Raji (cell line): ENCODE data around the gene ZNF467.

Experiments
- POLR2A ChIP-seq: IDR thresholded peaks from 2 replicates; pipeline ENCODE4 v1.6.1; 2011; ENCODE audit warnings: low read depth, low read length, control low read depth; ENCODE audit not compliant: insufficient read depth

ZNF467 gene

DNA sequence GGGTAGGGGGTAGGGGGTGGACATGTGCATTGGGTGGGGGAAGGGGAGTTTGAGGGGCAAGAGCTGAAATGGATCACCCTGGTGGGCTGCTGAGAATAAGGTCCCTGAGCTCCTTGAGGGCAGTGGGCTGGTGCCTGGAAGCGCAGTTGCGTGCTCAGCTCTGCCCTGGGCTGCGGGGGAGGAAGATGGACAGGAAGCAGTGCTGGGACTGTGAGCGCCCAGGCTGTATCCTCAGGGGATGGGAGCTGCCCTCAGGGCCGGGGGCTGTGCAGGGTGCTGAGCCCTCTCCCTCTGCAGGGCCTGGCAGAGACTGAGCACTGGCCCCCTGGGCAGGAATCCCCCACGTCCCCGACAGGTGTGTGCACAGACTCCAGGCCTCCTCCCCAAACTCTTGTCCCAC lies 24.4 kb upstream of the ZNF467 start:
- no peak for TF ChIP-seq POLR2A

DNA sequence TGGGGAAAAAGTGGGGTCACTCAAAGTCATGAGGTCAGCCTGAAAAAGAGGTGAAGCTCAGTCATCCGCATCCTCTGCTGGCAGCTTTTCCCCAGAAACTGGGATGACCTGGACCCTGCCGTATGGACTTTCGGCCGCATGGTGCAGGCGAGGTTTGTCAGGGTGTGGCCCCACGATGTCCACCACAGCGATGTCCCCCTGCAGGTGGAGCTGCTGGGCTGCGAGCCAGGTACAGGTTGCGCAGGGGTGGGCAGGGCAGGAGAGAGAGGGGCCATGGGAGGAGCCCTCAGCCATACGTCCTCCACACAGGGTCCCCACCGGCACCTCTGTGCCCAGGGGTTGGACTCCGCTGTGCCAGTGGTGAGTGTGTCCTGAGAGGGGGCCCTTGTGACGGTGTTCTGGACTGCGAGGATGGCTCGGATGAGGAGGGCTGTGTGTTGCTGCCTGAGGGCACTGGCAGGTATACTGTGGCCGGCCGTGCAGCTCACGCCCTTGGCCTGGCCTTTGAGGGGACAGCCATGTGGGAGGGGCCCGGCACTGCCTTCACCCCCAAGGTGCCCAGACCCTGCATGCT lies 23.0 kb upstream of the ZNF467 start:
- TF ChIP-seq POLR2A, result no peak

DNA sequence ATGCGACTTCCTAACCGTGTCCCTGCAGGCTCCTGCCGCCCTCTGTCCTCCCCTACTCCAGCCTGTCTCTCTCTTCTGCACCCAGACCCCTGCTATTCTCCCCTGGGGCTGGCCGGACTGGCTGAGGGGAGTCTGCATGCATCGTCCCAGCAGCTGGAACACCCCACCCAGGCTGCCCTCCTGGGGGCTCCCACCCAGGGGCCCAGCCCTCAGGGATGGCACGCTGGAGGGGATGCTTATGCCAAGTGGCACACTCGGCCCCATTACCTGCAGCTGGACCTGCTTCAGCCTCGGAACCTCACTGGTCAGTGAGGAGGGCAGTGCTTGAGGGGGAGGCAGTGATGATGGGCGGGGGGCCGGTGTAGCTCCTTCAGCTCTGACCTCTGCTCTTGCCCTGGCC lies 21.7 kb upstream of the ZNF467 start:
- TF ChIP-seq POLR2A, result no peak

DNA sequence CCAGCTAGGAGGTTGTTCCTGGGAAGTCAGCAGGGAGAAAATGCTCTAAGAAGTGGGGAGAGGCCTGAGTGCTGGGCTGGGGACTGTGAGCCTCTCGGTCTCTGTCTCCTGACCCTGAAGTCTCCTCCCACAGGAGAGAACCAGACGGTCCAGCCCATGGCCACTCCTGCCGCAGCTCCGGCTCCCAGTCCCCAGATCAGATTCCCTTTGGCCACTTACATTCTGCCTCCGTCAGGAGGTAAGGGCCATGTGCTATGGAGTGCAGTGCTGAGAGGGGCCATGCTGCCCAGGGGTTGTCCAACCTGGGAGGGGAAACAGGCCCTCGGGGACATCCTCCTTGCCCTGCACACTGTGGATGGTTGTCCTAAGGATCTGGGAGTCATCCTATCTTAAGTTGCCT lies 21.3 kb upstream of the ZNF467 start:
- TF ChIP-seq POLR2A, result no peak

DNA sequence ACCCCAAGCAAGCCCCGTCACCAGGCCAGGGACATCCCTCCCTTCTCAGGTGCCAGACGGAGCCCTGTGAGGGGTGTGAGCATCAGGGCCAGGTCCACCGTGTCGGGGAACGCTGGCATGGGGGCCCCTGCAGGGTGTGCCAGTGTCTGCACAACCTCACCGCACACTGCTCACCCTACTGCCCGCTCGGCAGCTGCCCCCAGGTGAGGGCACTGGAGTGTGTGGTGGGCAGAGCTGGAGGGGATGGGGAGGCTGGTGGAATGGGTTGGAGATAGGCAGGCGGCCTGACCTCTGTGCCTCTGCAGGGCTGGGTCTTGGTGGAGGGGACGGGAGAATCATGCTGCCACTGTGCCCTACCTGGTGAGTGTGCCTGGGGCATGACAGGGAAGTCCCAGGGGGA lies 19.9 kb upstream of the ZNF467 start:
- TF ChIP-seq POLR2A, result no peak

DNA sequence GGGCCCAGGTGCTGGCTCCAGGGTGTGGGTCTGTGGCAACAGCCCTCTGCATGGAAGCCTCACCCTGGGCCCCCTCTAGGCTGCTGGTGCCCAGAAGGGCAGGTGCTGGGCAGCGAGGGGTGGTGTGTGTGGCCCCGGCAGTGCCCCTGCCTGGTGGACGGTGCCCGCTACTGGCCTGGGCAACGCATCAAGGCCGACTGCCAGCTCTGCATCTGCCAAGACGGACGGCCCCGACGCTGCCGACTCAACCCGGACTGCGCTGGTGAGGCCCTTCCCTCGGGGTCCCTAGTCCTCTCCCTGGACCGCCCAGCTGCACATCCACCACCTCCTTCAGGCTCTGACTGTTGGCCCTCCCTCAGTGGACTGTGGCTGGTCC lies 18.8 kb upstream of the ZNF467 start:
- no peak for TF ChIP-seq POLR2A

DNA sequence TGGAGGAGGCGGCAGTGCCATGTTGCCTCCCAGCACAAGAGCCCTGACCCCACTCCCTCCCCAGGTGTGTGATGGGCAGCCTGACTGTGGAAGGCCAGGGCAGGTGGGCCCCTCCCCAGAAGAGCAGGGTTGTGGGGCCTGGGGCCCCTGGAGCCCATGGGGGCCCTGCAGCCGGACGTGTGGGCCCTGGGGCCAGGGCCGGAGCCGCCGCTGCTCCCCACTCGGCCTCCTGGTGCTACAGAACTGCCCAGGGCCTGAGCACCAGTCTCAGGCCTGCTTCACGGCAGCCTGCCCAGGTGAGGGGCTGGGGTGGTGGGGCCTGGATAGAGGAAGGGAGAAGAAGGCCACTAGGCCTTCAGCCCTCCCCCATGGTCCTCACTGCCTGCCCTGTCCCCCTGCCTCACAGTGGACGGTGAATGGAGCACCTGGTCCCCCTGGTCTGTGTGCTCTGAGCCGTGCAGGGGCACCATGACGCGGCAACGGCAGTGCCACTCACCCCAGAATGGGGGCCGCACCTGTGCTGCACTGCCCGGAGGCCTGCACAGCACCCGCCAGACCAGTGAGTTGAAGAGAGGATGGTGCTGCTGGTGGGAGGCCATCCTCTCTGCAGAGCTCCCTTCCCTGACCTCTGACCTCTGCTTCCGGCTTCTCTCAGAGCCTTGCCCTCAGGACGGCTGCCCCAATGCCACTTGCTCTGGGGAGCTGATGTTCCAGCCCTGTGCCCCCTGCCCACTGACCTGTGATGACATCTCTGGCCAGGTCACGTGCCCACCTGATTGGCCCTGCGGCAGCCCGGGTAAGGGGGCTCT lies 18.2 kb upstream of the ZNF467 start:
- TF ChIP-seq POLR2A, result no peak

DNA sequence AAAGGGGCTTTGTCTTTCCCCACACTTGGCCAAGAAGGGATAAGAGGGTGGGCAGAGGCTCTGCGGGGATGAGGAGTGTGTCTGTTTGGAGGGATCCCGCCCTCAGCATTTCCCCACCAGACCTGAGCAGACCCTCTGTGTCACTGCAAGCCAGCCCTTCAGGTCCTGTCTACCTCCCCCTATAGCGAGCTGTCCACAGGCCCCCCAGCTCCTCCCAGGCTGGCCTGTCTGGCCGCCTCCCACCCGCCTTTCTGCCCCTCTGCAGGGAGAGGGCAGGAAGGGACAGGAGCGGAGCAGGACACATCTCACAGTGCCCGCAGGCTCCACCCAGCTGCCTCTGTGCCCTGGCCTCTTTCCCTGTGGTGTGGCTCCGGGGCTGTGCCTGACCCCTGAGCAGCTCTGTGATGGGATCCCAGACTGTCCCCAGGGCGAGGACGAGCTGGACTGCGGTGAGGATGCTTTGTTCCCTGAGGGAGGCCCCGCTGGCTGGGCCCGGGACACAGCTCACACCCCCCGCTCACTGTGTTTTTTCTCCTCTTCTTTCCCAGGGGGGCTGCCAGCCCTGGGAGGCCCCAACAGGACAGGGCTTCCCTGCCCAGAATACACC lies 17.5 kb upstream of the ZNF467 start:
- TF ChIP-seq POLR2A, result no peak

DNA sequence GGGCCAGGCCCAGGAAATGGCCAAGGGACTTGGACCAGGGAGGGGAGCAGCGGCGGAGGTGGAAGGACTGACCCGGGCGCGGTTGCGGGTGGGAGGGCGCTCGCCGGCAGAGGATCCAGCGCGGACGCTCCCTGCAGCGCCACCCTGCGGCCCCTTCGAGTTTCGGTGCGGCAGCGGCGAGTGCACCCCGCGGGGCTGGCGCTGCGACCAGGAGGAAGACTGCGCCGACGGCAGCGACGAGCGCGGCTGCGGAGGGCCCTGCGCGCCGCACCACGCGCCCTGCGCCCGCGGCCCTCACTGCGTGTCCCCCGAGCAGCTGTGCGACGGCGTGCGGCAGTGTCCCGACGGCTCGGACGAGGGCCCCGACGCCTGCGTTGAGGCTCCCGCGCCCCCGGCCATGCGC lies 16.8 kb upstream of the ZNF467 start:
- TF ChIP-seq POLR2A, result no peak

DNA sequence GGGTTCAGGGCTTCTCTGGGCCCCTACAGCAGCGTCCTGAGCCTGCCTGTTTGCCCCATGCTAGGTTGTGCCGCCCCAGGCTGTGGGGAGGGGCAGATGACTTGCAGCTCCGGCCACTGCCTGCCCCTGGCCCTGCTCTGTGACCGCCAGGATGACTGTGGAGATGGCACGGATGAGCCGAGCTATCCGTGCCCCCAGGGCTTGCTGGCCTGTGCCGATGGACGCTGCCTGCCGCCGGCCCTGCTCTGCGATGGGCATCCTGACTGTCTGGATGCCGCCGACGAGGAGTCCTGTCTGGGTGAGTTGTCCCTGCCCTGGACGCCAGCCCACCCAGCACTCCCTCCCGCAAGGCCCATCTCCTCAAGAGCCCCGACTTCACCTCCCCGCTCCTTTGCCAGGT lies 15.7 kb upstream of the ZNF467 start:
- no peak for TF ChIP-seq POLR2A

DNA sequence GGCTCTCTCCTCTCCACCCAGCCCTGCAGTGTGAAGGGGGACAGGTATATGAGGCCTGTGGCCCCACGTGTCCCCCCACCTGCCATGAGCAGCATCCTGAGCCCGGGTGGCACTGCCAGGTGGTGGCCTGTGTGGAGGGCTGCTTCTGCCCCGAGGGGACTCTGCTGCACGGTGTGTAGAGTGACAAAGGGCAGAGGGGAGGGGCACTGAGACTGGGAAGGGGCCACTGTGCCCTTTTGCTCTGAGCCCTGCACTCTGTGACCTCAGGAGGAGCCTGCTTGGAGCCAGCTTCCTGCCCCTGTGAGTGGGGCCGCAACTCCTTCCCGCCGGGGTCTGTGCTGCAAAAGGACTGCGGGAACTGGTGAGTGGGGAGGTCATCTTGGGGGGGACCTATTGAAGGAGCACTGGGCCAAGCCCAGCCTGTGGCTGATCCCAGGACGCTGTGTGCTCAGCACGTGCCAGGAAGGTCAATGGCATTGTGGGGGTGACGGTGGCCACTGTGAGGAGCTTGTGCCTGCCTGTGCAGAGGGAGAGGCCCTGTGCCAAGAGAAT lies 15.0 kb upstream of the ZNF467 start:
- no peak for TF ChIP-seq POLR2A

DNA sequence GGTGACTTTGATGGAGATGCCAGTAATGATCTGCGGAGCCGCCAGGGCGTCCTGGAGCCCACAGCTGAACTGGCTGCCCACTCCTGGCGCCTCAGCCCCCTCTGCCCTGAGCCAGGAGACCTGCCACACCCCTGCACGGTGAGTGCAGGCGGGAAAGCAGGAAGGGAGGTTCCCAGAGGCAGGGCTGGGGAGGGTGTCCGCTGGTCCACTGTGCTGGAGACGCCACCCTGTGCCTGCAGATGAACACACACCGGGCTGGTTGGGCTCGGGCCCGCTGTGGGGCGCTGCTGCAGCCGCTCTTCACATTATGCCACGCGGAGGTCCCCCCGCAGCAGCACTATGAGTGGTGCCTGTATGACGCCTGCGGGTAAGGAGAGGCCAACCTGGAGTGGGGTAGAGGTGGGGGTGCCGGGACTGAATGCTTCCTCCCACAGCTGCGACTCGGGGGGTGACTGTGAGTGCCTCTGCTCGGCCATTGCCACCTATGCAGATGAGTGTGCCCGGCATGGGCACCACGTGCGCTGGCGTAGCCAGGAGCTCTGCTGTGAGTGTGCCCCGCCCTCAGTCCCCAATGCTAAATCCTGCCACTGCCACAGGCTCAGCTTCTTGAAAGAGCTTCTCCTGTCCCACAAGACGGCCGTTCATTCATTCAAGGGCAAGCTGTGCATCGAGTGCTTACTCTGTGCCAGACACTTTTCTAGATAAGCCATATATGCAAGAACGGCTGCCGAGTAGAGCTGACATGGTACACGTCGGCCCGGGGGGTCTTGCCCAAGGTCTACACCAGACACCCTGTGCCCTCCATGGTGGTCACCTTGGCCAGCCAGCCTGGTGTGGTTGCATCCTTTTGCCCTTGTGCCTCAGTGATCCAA lies 14.3 kb upstream of the ZNF467 start:
- no peak for TF ChIP-seq POLR2A

DNA sequence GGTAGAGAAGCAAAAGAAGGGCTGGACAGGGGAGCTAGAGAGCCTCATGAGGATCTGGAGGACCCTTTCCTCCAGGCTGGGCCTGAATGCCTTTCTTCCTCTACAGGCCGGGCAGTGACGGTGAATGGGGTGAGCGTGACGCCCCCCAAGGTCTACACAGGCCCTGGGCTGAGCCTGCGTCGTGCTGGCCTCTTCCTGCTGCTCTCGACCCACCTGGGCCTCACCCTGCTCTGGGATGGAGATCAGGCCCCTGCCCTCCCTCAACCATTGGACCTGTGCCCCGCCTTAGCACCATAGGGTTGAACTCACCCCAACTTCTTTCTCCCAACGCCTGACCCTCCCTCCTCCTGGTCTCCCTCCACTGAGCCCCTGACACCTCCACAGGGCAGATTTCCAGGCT lies 12.6 kb upstream of the ZNF467 start:
- TF ChIP-seq POLR2A, result no peak

DNA sequence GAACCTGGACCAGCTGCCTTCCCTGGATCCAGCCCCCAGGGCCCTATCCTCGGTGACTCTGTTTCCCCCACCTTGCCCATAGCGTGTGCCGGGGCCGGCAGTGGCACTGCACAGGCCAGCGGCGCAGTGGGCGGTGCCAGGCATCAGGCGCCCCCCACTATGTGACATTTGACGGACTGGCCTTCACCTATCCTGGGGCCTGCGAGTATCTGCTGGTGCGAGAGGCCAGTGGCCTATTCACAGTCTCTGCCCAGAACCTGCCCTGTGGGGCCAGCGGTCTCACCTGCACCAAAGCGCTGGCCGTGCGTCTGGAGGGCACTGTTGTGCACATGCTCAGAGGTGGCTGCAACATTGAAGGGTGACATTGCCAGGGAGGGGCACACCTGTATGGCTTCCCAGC lies 12.0 kb upstream of the ZNF467 start:
- TF ChIP-seq POLR2A, result no peak

DNA sequence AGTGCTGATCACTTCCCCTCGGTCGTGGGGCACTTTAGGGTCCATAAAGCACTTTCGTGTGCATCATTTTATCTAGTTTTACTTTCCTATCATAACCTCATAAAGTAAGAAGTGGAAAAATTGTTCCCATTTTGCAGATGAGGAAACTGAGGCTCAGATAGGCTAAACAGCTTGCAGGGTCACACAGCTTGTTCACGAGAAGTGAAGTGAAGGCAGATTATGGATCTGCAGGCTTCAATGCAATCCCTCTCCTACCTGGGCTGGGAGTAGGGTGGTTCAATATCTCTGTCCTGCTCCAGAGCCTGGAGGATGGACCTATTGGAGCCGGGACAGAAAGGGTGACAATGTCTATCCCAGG lies 10.8 kb upstream of the ZNF467 start:
- TF ChIP-seq POLR2A, result no peak
